Testis (tissue), 2 donors: ENCODE measurements around the gene INPP5A.

Experiments
- CTCF ChIP-seq, 3 experiments: fragments of 450-650 bp in 2 of 3; fragments of 200-600 bp in 1 of 3; sonication (generic) in 1 of 3; IDR thresholded peaks; one replicate each; pipeline ENCODE4 v1.5.1; 2016 to 2019; ENCODE audit warnings: antibody characterized with exemption in 3 of 3, mild to moderate bottlenecking in 2 of 3, moderate library complexity in 1 of 3
- POLR2A ChIP-seq: fragments of 450-650 bp; IDR thresholded peaks from one replicate; pipeline ENCODE4 v1.6.1; 2017; ENCODE audit warnings: antibody characterized with exemption, mild to moderate bottlenecking, moderate library complexity

DNA sequence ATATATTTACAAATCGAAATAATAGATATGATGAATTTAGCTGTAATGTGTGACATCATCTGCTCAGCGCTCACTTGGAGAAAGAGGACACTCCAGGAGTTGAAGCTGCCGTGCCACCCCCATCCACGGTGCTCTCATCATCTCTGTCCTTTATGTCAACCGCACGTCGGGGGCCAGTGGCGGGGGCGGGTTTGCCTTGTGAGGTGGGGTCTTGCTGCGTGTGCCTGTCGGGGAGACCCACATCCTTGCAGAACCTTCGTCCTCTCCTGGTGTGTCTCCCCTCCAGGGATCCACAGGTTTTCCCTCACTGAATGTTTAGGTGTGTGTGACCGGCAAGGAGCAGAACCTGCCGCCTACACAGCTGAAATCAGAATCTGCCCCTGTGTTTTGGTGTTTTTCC is 71.6 kb downstream of the INPP5A start:
- TF ChIP-seq CTCF (IDR thresholded peaks at IDR 0.05) = no peak
- TF ChIP-seq POLR2A = no peak
